Liver (tissue), 9 donors: ENCODE data around the gene CCDC9B. TPM values are rescaled to one million over a fixed set of nuclear protein-coding genes. Genes with fewer than 3 reads are reported as not detected.

Experiments
- DNase-seq: peaks from one replicate; pipeline ENCODE4 v3.0.0-alpha.2; 2017; ENCODE audit warnings: low spot score
- H3K27ac ChIP-seq, 2 donors: one replicate each; pipeline ENCODE4 v1.7.0; 2013; ENCODE audit warnings: inconsistent platforms in 2 of 2, low read length in 2 of 2, control low read depth in 1 of 2, low read depth in 1 of 2, mild to moderate bottlenecking in 1 of 2
- H3K27me3 ChIP-seq, 4 donors: one replicate each; pipeline versions ENCODE4 v1.6.1 to v1.7.0; 2013; ENCODE audit warnings: low read length in 3 of 4, inconsistent platforms in 1 of 4, mild to moderate bottlenecking in 1 of 4, moderate library complexity in 1 of 4; ENCODE audit not compliant: control insufficient read depth in 4 of 4, insufficient read depth in 4 of 4
- H3K36me3 ChIP-seq, 4 donors: one replicate each; pipeline versions ENCODE4 v1.6.1 to v1.7.0; 2013; ENCODE audit warnings: low read length in 3 of 4, mild to moderate bottlenecking in 3 of 4, low read depth in 1 of 4, moderate library complexity in 1 of 4; ENCODE audit not compliant: control insufficient read depth in 4 of 4, insufficient read depth in 3 of 4
- H3K4me1 ChIP-seq, 4 donors: one replicate each; pipeline versions ENCODE4 v1.6.1 to v1.7.0; 2013; ENCODE audit warnings: low read length in 3 of 4, mild to moderate bottlenecking in 3 of 4, moderate library complexity in 1 of 4; ENCODE audit not compliant: control insufficient read depth in 4 of 4, insufficient read depth in 4 of 4
- H3K4me3 ChIP-seq, 3 donors: one replicate each; pipeline versions ENCODE4 v1.6.1 to v1.7.0; 2013; ENCODE audit warnings: low read length in 3 of 3, control low read depth in 1 of 3, low read depth in 1 of 3, mild to moderate bottlenecking in 1 of 3
- H3K9ac ChIP-seq, 2 donors: one replicate each; pipeline ENCODE4 v1.7.0; 2013; ENCODE audit warnings: low read length in 2 of 2, mild to moderate bottlenecking in 2 of 2, moderate library complexity in 2 of 2, control low read depth in 1 of 2, low read depth in 1 of 2
- H3K9me3 ChIP-seq, 4 donors: one replicate each; pipeline versions ENCODE4 v1.6.1 to v1.7.0; 2013; ENCODE audit warnings: low read length in 3 of 4; ENCODE audit not compliant: control insufficient read depth in 4 of 4
- EGR1 ChIP-seq, 2 donors: IDR thresholded peaks; 2 replicates each; pipeline ENCODE4 v1.6.1; 2016 to 2018; ENCODE audit warnings: antibody characterized with exemption in 2 of 2, low read depth in 2 of 2
- FOXA1 ChIP-seq: IDR thresholded peaks from 2 replicates; pipeline ENCODE4 v1.6.1; 2016; ENCODE audit warnings: antibody characterized with exemption
- FOXA2 ChIP-seq: IDR thresholded peaks from 2 replicates; pipeline ENCODE4 v1.6.1; 2016; ENCODE audit warnings: antibody characterized with exemption
- GABPA ChIP-seq, 2 donors: IDR thresholded peaks in 1 of 2; conservative IDR thresholded peaks in 1 of 2; 2 replicates each; pipeline ENCODE4 v1.6.1; 2016; ENCODE audit warnings: antibody characterized with exemption in 2 of 2, mild to moderate bottlenecking in 1 of 2, moderate library complexity in 1 of 2
- HNF4A ChIP-seq, 2 donors: conservative IDR thresholded peaks; 2 replicates each; pipeline ENCODE4 v1.6.1; 2016; ENCODE audit warnings: antibody characterized with exemption in 2 of 2, mild to moderate bottlenecking in 2 of 2
- HNF4G ChIP-seq: IDR thresholded peaks from 2 replicates; pipeline ENCODE4 v1.6.1; 2016; ENCODE audit warnings: antibody characterized with exemption
- JUND ChIP-seq, 2 donors: IDR thresholded peaks; 2 replicates each; pipeline ENCODE4 v1.6.1; 2016; ENCODE audit warnings: antibody characterized with exemption in 2 of 2
- MAX ChIP-seq: IDR thresholded peaks from 2 replicates; pipeline ENCODE4 v1.6.1; 2016; ENCODE audit warnings: antibody characterized with exemption
- NR2F2 ChIP-seq: IDR thresholded peaks from 2 replicates; pipeline ENCODE4 v1.6.1; 2016; ENCODE audit warnings: antibody characterized with exemption
- RXRA ChIP-seq, 2 donors: IDR thresholded peaks; 2 replicates each; pipeline ENCODE4 v1.6.1; 2017 to 2018; ENCODE audit warnings: antibody characterized with exemption in 2 of 2, mild to moderate bottlenecking in 1 of 2
- SP1 ChIP-seq: IDR thresholded peaks from 2 replicates; pipeline ENCODE4 v1.6.1; 2018; ENCODE audit warnings: antibody characterized with exemption, mild to moderate bottlenecking
- TAF1 ChIP-seq: conservative IDR thresholded peaks from 2 replicates; pipeline ENCODE4 v1.6.1; 2016; ENCODE audit warnings: antibody characterized with exemption, mild to moderate bottlenecking
- YY1 ChIP-seq: IDR thresholded peaks from 2 replicates; pipeline ENCODE4 v1.6.1; 2016; ENCODE audit warnings: antibody characterized with exemption, mild to moderate bottlenecking
- ZBTB33 ChIP-seq: IDR thresholded peaks from 2 replicates; pipeline ENCODE4 v1.6.1; 2016; ENCODE audit warnings: antibody characterized with exemption
- WGBS: extraction: QIAGEN DNeasy Blood & Tissue Kit; methylation state at CpG from one replicate; pipeline ENCODE4 v1.1.7; 2013; 5-methylcytosine and 5-hydroxymethylcytosine counted together
- polyA plus RNA-seq, 2 donors: library from polyadenylated mRNA; stranded (reverse) in 1 of 2; unstranded in 1 of 2; fragments of 200-250 nt in 1 of 2; fragments of >200 nt in 1 of 2; fragmentation: Nextera tagmentation in 1 of 2; extraction: Ambion mirVana in 1 of 2; gene quantifications; one replicate each; pipeline versions ENCODE4 v1.2.1 to v1.2.3, GENCODE V29; 2013 to 2015
- total RNA-seq, 2 donors: library from RNA; depleted of rRNA; stranded (reverse); fragments of >200 nt; gene quantifications; one replicate each; pipeline ENCODE4 v1.2.3, GENCODE V29; 2014
- TF ChIP-seq, protein P1 (sequence below): IDR thresholded peaks from 2 replicates; pipeline ENCODE4 v1.6.1; 2016; ENCODE audit warnings: antibody characterized with exemption, mild to moderate bottlenecking
- TF ChIP-seq, protein P2 (sequence below): IDR thresholded peaks from 2 replicates; pipeline ENCODE4 v1.6.1; 2016; ENCODE audit warnings: antibody characterized with exemption
- TF ChIP-seq, protein P3 (sequence below): fragments of 150-350 bp; IDR thresholded peaks from 2 replicates; pipeline ENCODE4 v1.5.1; 2017; ENCODE audit warnings: improper control_type of control experiment, low read depth, low read length; ENCODE audit not compliant: missing input control
- donor health status: healthy.
- donor health status: healthy.
- donor health status: healthy.
- donor health status: healthy.
- donor health status: healthy.

CCDC9B gene
- total and polyA plus RNA-seq, 4 donors = 0.43 to 4.4 (median 0.73) TPM

DNA sequence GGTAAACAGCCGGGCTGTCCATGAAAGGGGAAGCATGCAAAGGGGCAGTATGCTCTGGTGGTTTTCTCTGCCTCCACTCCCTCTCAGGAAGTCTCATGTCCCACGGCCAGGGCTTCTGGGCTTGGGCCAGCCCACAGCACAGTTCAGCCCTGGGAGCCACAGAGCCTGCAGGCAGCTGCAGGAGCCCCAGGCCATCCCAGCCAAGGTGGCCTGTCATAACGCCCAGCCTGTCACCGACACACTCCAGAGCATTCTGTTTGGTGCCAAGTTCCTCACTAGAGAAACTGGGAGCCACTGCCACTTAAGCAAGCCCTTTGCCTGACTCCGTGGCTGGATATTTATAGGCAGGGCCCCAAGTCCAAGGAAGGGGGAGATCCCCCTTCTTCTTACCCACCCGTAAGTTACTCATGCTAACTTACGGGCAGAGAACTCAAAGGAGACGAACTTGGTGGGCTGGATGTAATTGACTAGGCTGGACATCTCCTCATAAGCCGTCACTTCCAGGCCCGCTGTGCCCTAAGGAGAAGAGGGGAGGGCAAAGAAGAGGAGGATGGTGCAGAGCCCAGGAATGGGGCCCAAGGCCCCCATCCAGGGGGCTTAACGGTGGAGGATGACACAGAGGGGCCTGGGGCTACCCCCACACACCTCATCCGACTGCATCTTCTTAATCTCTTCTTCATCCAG lies 44.7 kb downstream of the CCDC9B start (continued):
- TF ChIP-seq, protein P1, sequence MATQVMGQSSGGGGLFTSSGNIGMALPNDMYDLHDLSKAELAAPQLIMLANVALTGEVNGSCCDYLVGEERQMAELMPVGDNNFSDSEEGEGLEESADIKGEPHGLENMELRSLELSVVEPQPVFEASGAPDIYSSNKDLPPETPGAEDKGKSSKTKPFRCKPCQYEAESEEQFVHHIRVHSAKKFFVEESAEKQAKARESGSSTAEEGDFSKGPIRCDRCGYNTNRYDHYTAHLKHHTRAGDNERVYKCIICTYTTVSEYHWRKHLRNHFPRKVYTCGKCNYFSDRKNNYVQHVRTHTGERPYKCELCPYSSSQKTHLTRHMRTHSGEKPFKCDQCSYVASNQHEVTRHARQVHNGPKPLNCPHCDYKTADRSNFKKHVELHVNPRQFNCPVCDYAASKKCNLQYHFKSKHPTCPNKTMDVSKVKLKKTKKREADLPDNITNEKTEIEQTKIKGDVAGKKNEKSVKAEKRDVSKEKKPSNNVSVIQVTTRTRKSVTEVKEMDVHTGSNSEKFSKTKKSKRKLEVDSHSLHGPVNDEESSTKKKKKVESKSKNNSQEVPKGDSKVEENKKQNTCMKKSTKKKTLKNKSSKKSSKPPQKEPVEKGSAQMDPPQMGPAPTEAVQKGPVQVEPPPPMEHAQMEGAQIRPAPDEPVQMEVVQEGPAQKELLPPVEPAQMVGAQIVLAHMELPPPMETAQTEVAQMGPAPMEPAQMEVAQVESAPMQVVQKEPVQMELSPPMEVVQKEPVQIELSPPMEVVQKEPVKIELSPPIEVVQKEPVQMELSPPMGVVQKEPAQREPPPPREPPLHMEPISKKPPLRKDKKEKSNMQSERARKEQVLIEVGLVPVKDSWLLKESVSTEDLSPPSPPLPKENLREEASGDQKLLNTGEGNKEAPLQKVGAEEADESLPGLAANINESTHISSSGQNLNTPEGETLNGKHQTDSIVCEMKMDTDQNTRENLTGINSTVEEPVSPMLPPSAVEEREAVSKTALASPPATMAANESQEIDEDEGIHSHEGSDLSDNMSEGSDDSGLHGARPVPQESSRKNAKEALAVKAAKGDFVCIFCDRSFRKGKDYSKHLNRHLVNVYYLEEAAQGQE = no peak
- TF ChIP-seq YY1 (no peak), SP1 (no peak), FOXA2 (no peak), HNF4A (conservative IDR thresholded peaks at IDR 0.05) (no peak), TAF1 (no peak), EGR1 (IDR thresholded peaks at IDR 0.05; ENCODE audit: low read depth in 2 of 2) (no peak), HNF4G (no peak), MAX (no peak)

GRCh38 chr15:40295297-40295696 lies 45.4 kb downstream of the CCDC9B start:
- peaks cover 0 to 6% (median 3%) of the 10 kb centered on the region in 4 donors for H3K4me1 ChIP-seq
- no peak overlapping the region for H3K27ac ChIP-seq
- DNase-seq = no peak
- TF ChIP-seq FOXA1 = no peak
- no peak for TF ChIP-seq ZBTB33
- TF ChIP-seq EGR1 (IDR thresholded peaks at IDR 0.05; ENCODE audit: low read depth in 2 of 2) = no peak
- no peak for TF ChIP-seq SP1
- no peak for TF ChIP-seq YY1
- no peak for TF ChIP-seq NR2F2
- no peak for TF ChIP-seq HNF4A (conservative IDR thresholded peaks at IDR 0.05)
- no peak for TF ChIP-seq JUND (IDR thresholded peaks at IDR 0.05)
- no peak for TF ChIP-seq GABPA (IDR thresholded peaks at IDR 0.05 in 1 of 2, conservative IDR thresholded peaks at IDR 0.05 in 1 of 2)
- TF ChIP-seq HNF4G = no peak
- TF ChIP-seq MAX = no peak
- no peak for TF ChIP-seq TAF1
- TF ChIP-seq, protein P1 = no peak
- TF ChIP-seq, protein P2, sequence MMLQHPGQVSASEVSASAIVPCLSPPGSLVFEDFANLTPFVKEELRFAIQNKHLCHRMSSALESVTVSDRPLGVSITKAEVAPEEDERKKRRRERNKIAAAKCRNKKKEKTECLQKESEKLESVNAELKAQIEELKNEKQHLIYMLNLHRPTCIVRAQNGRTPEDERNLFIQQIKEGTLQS = no peak
- TF ChIP-seq FOXA2 = no peak
- no peak for TF ChIP-seq RXRA (IDR thresholded peaks at IDR 0.05)
- TF ChIP-seq, protein P3, sequence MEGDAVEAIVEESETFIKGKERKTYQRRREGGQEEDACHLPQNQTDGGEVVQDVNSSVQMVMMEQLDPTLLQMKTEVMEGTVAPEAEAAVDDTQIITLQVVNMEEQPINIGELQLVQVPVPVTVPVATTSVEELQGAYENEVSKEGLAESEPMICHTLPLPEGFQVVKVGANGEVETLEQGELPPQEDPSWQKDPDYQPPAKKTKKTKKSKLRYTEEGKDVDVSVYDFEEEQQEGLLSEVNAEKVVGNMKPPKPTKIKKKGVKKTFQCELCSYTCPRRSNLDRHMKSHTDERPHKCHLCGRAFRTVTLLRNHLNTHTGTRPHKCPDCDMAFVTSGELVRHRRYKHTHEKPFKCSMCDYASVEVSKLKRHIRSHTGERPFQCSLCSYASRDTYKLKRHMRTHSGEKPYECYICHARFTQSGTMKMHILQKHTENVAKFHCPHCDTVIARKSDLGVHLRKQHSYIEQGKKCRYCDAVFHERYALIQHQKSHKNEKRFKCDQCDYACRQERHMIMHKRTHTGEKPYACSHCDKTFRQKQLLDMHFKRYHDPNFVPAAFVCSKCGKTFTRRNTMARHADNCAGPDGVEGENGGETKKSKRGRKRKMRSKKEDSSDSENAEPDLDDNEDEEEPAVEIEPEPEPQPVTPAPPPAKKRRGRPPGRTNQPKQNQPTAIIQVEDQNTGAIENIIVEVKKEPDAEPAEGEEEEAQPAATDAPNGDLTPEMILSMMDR = no peak
- H3K27me3 ChIP-seq = no peaks in the 10 kb centered on the region
- no peak overlapping the region for H3K4me3 ChIP-seq
- H3K9ac ChIP-seq = no peak overlapping the region
- H3K36me3 ChIP-seq = peaks cover 0 to 2% (median 0%) of the 10 kb centered on the region in 4 donors
- peaks cover 0 to 1% (median 0%) of the 10 kb centered on the region in 4 donors for H3K9me3 ChIP-seq
- 88% methylated on average over 1 of the region's 1 CpG for WGBS
